Measurements from ENCODE around the gene GDI2. TPM values are rescaled to one million over a fixed set of nuclear protein-coding genes. Genes with fewer than 3 reads are reported as not detected.
"Not testable (repeated sequence)": the region's sequence is repeated elsewhere in the genome, so short reads cannot be mapped to it uniquely, and the experiment has no call there.

GDI2 gene
- total and polyA plus RNA-seq, 4 donors = 64.2 to 300 (median 164) TPM

GRCh38 chr10:5840314-5841307 lies 27.4 kb upstream of the GDI2 start:
- H3K27ac ChIP-seq (ENCODE audit: low read depth in 1 of 2, low read length in 1 of 2) = no peak overlapping the region
- H3K9ac ChIP-seq (ENCODE audit: insufficient read depth in 1 of 2, low read length in 2 of 2) = no peak overlapping the region
- WGBS, 2 donors = 44 to 46% methylated on average over 40 of the region's 40 CpGs
- H3K36me3 ChIP-seq (ENCODE audit: control insufficient read depth in 4 of 4, insufficient read depth in 4 of 4, low read length in 4 of 4) = no peaks in the 10 kb centered on the region
- H3K27me3 ChIP-seq (ENCODE audit: control insufficient read depth in 3 of 3, insufficient read depth in 3 of 3, low read length in 2 of 3) = no peaks in the 10 kb centered on the region
- no peaks in the 10 kb centered on the region for H3K9me3 ChIP-seq (ENCODE audit: control insufficient read depth in 4 of 4, insufficient read depth in 3 of 4, low read length in 3 of 4)
- ATAC-seq (ENCODE audit: insufficient read depth, low FRiP score) (no peak), DNase-seq (peak; percentile 11 to 28 (median 27))
- no peak overlapping the region for H3K4me3 ChIP-seq
- H3K4me1 ChIP-seq (ENCODE audit: control insufficient read depth in 5 of 5, insufficient read depth in 5 of 5, low read length in 5 of 5) = peaks cover 0 to 10% (median 0%) of the 10 kb centered on the region in 5 donors
- TF ChIP-seq CTCF (IDR thresholded peaks at IDR 0.05; ENCODE audit: control extremely low read depth, extremely low read depth) = no peak

GRCh38 chr10:5836181-5836580 lies 22.9 kb upstream of the GDI2 start:
- not testable (repeated sequence) for ATAC-seq (ENCODE audit: insufficient read depth, low FRiP score); H3K9ac ChIP-seq (ENCODE audit: insufficient read depth in 1 of 2, low read length in 2 of 2); DNase-seq; H3K27ac ChIP-seq (ENCODE audit: low read depth in 1 of 2, low read length in 1 of 2); H3K27me3 ChIP-seq (ENCODE audit: control insufficient read depth in 3 of 3, insufficient read depth in 3 of 3, low read length in 2 of 3); H3K36me3 ChIP-seq (ENCODE audit: control insufficient read depth in 4 of 4, insufficient read depth in 4 of 4, low read length in 4 of 4); H3K9me3 ChIP-seq (ENCODE audit: control insufficient read depth in 4 of 4, insufficient read depth in 3 of 4, low read length in 3 of 4); H3K4me3 ChIP-seq
- peaks cover 0 to 10% (median 2%) of the 10 kb centered on the region in 5 donors for H3K4me1 ChIP-seq (ENCODE audit: control insufficient read depth in 5 of 5, insufficient read depth in 5 of 5, low read length in 5 of 5)
- 95 to 100% methylated on average over 2 of the region's 2 CpGs for WGBS, 2 donors

GRCh38 chr10:5835446-5836095 lies 22.3 kb upstream of the GDI2 start:
- H3K4me3 ChIP-seq = no peak overlapping the region
- no peak overlapping the region for H3K27ac ChIP-seq (ENCODE audit: low read depth in 1 of 2, low read length in 1 of 2)
- WGBS, 2 donors = 96% methylated on average over 15 of the region's 15 CpGs
- DNase-seq = no peak
- no peaks in the 10 kb centered on the region for H3K27me3 ChIP-seq (ENCODE audit: control insufficient read depth in 3 of 3, insufficient read depth in 3 of 3, low read length in 2 of 3)
- H3K9me3 ChIP-seq (ENCODE audit: control insufficient read depth in 4 of 4, insufficient read depth in 3 of 4, low read length in 3 of 4) = no peaks in the 10 kb centered on the region
- TF ChIP-seq CTCF (IDR thresholded peaks at IDR 0.05; ENCODE audit: control extremely low read depth, extremely low read depth) = no peak
- no peak for ATAC-seq (ENCODE audit: insufficient read depth, low FRiP score)
- H3K4me1 ChIP-seq (ENCODE audit: control insufficient read depth in 5 of 5, insufficient read depth in 5 of 5, low read length in 5 of 5) = peaks cover 0 to 4% (median 2%) of the 10 kb centered on the region in 5 donors
- H3K9ac ChIP-seq (ENCODE audit: insufficient read depth in 1 of 2, low read length in 2 of 2) = no peak overlapping the region
- no peaks in the 10 kb centered on the region for H3K36me3 ChIP-seq (ENCODE audit: control insufficient read depth in 4 of 4, insufficient read depth in 4 of 4, low read length in 4 of 4)

GRCh38 chr10:5833814-5834213 lies 20.6 kb upstream of the GDI2 start:
- no peak for ATAC-seq (ENCODE audit: insufficient read depth, low FRiP score)

More at GRCh38 chr10:5833814-5834213, 20.6 kb upstream of the GDI2 start:
- Histone ChIP-seq H3K9me3 (ENCODE audit: control insufficient read depth in 4 of 4, insufficient read depth in 3 of 4, low read length in 3 of 4) (peaks cover 0 to under 1% (median 0%) of the 10 kb centered on the region in 4 donors), H3K9ac (ENCODE audit: insufficient read depth in 1 of 2, low read length in 2 of 2) (no peak overlapping the region), H3K27ac (ENCODE audit: low read depth in 1 of 2, low read length in 1 of 2) (no peak overlapping the region), H3K4me1 (ENCODE audit: control insufficient read depth in 5 of 5, insufficient read depth in 5 of 5, low read length in 5 of 5) (peaks cover 0 to 3% (median 0%) of the 10 kb centered on the region in 5 donors), H3K27me3 (ENCODE audit: control insufficient read depth in 3 of 3, insufficient read depth in 3 of 3, low read length in 2 of 3) (no peaks in the 10 kb centered on the region), H3K36me3 (ENCODE audit: control insufficient read depth in 4 of 4, insufficient read depth in 4 of 4, low read length in 4 of 4) (no peaks in the 10 kb centered on the region), H3K4me3 (no peak overlapping the region)
- TF ChIP-seq CTCF (IDR thresholded peaks at IDR 0.05; ENCODE audit: control extremely low read depth, extremely low read depth) = no peak
- WGBS, 2 donors = 60 to 84% methylated on average over 6 of the region's 6 CpGs
- DNase-seq = no peak
